HCT116 (cell line): Measurements from ENCODE around the gene NDUFC2.

Experiments
- CEBPB ChIP-seq: IDR thresholded peaks from 2 replicates; pipeline ENCODE4 v1.6.1; 2012; ENCODE audit warnings: low read depth
- CTCF ChIP-seq, 3 experiments: fragments of 200-600 bp in 1 of 3; sonication (generic) in 1 of 3; IDR thresholded peaks in 2 of 3; conservative IDR thresholded peaks in 1 of 3; 2 replicates each; pipeline ENCODE4 v1.5.1; 2012 to 2017; ENCODE audit warnings: low read depth in 2 of 3, low read length in 2 of 3, antibody characterized with exemption in 1 of 3, borderline replicate concordance in 1 of 3, control low read depth in 1 of 3, mild to moderate bottlenecking in 1 of 3, mixed read lengths in 1 of 3, mixed run types in 1 of 3, moderate library complexity in 1 of 3; ENCODE audit not compliant: insufficient read depth in 1 of 3
- EGR1 ChIP-seq: IDR thresholded peaks from 2 replicates; pipeline ENCODE4 v1.6.1; 2012; ENCODE audit warnings: low read depth
- EZH2 ChIP-seq: fragments of 200-600 bp; sonication (generic); IDR thresholded peaks from 2 replicates; pipeline ENCODE4 v1.6.1; 2017; ENCODE audit warnings: antibody characterized with exemption, mixed run types
- EZH2phosphoT487 ChIP-seq: fragments of 200-600 bp; IDR thresholded peaks from 2 replicates; pipeline ENCODE4 v1.6.1; 2018; ENCODE audit warnings: antibody characterized with exemption, borderline replicate concordance
- POLR2A ChIP-seq: IDR thresholded peaks from 2 replicates; pipeline ENCODE4 v1.7.0; 2011; ENCODE audit warnings: borderline replicate concordance; ENCODE audit not compliant: insufficient read depth, insufficient read length; ENCODE audit errors: extremely low read depth
- POLR2AphosphoS5 ChIP-seq: IDR thresholded peaks from 2 replicates; pipeline ENCODE4 v1.6.1; 2011; ENCODE audit warnings: mild to moderate bottlenecking, low read depth, low read length, moderate library complexity
- RAD21 ChIP-seq: IDR thresholded peaks from 2 replicates; pipeline ENCODE4 v1.6.1; 2012; ENCODE audit warnings: low read depth, mild to moderate bottlenecking
- YY1 ChIP-seq: IDR thresholded peaks from 2 replicates; pipeline ENCODE4 v1.6.1; 2011; ENCODE audit warnings: low read length, low read depth, moderate library complexity, mild to moderate bottlenecking; ENCODE audit not compliant: insufficient replicate concordance; ENCODE audit errors: extremely low read depth

GRCh38 chr11:78109081-78110015 lies 29.7 kb upstream of the NDUFC2 start:
- no peak for TF ChIP-seq CTCF (IDR thresholded peaks at IDR 0.05 in 2 of 3, conservative IDR thresholded peaks at IDR 0.05 in 1 of 3; ENCODE audit: borderline replicate concordance in 1 of 3, insufficient read depth in 1 of 3, low read depth in 2 of 3, low read length in 2 of 3)
- TF ChIP-seq POLR2A: no peak
- TF ChIP-seq CEBPB: no peak
- no peak for TF ChIP-seq EZH2phosphoT487
- TF ChIP-seq POLR2AphosphoS5: no peak
- TF ChIP-seq EGR1: no peak
- no peak for TF ChIP-seq EZH2
- no peak for TF ChIP-seq RAD21
- no peak for TF ChIP-seq YY1
